Panc1 (cell line): ENCODE data around the gene CEP170. TPM values are rescaled to one million over a fixed set of nuclear protein-coding genes. Genes with fewer than 3 reads are reported as not detected.

Source experiments
- ATAC-seq: fragments of 200-7000 bp; cut with Tn5 transposase; 2 replicates; pipeline ENCODE4 v1.9.1; 2020; ENCODE audit warnings: mild to moderate bottlenecking, moderate library complexity
- BruUV-seq: library from RNA; stranded (reverse); fragments of 400-500 nt; replicated peaks from 2 replicates; lab custom pipeline; 2021; lab: Mats Ljungman, UMichigan
- CTCF ChIA-PET: fragments of 300-600 bp; sonication (Branson Sonifier 250); formaldehyde crosslinking; loops from one replicate; lab custom pipeline; 2022; ENCODE audit warnings: antibody characterized with exemption; lab: Charles Lee
- POLR2A ChIA-PET: fragments of 300-600 bp; sonication (Branson Sonifier 250); formaldehyde crosslinking; loops from one replicate; lab custom pipeline; 2022; ENCODE audit warnings: antibody characterized with exemption; lab: Charles Lee
- DNase-seq: peaks from one replicate; pipeline ENCODE4 v3.0.0-alpha.2; 2010; ENCODE audit warnings: low read depth, low spot score
- H3K27ac ChIP-seq: 2 replicates; pipeline ENCODE4 v1.5.1; 2011; ENCODE audit warnings: mild to moderate bottlenecking, low read length, inconsistent platforms
- H3K27me3 ChIP-seq: fragments of 200-500 bp; sonication (Bioruptor generic); 2 replicates; pipeline ENCODE4 v1.6.0; 2014; ENCODE audit warnings: low read length, inconsistent platforms; ENCODE audit not compliant: control insufficient read depth, insufficient read depth
- H3K36me3 ChIP-seq: fragments of 200-500 bp; sonication (Bioruptor generic); 2 replicates; pipeline ENCODE4 v1.5.1; 2014; ENCODE audit warnings: inconsistent platforms, mild to moderate bottlenecking, low read length, moderate library complexity; ENCODE audit not compliant: control insufficient read depth, insufficient read depth
- H3K4me1 ChIP-seq: 2 replicates; pipeline ENCODE4 v1.5.1; 2011; ENCODE audit warnings: inconsistent platforms, mild to moderate bottlenecking, low read length, moderate library complexity; ENCODE audit not compliant: control insufficient read depth, insufficient read depth
- H3K4me3 ChIP-seq, 2 experiments: 2 replicates each; pipeline ENCODE4 v1.5.1; 2011 to 2012; ENCODE audit warnings: low read depth in 2 of 2, low read length in 2 of 2, mild to moderate bottlenecking in 2 of 2, inconsistent platforms in 1 of 2, moderate library complexity in 1 of 2
- H3K9me3 ChIP-seq: fragments of 200-500 bp; sonication (Bioruptor generic); 2 replicates; pipeline ENCODE4 v1.5.1; 2014; ENCODE audit warnings: low read depth, mild to moderate bottlenecking, inconsistent platforms, low read length, moderate library complexity; ENCODE audit not compliant: control insufficient read depth, insufficient read depth
- CTCF ChIP-seq: fragments of 450-650 bp; IDR thresholded peaks from 2 replicates; pipeline ENCODE4 v1.5.1; 2017; ENCODE audit warnings: mild to moderate bottlenecking
- POLR2AphosphoS5 ChIP-seq: IDR thresholded peaks from 2 replicates; pipeline ENCODE4 v1.6.1; 2012; ENCODE audit warnings: mild to moderate bottlenecking, low read depth, low read length, moderate library complexity
- REST ChIP-seq, 2 experiments: IDR thresholded peaks; 2 replicates each; pipeline ENCODE4 v1.6.1; 2011 to 2012; ENCODE audit warnings: low read depth in 2 of 2, control low read depth in 1 of 2, low read length in 1 of 2, mild to moderate bottlenecking in 1 of 2, moderate library complexity in 1 of 2; ENCODE audit not compliant: insufficient read depth in 1 of 2
- SIN3A ChIP-seq: IDR thresholded peaks from 2 replicates; pipeline ENCODE4 v1.6.1; 2012; ENCODE audit warnings: low read depth, mild to moderate bottlenecking, low read length, moderate library complexity, borderline replicate concordance; ENCODE audit not compliant: insufficient read depth
- TCF7L2 ChIP-seq: IDR thresholded peaks from 2 replicates; pipeline ENCODE4 v1.6.1; 2011; ENCODE audit warnings: mild to moderate bottlenecking, low read depth, low read length, inconsistent platforms
- in situ Hi-C: cut with HindIII; loops from 2 replicates; pipeline ENCODE4 v1.10.0; 2016; ENCODE audit warnings: low sequenced_read_pairs, low pct_unique_long_range_greater_than_20kb
- intact Hi-C: fragments of 100-400 bp; cut with micrococcal nuclease; formaldehyde crosslinking; loops from one replicate; pipeline ENCODE4 v1.10.0; 2022; ENCODE audit not compliant: unreplicated experiment
- total RNA-seq: library from RNA; stranded (reverse); gene quantifications from one replicate; pipeline ENCODE4 v1.2.1, GENCODE V29; 2021; ENCODE audit not compliant: unreplicated experiment

Gene CEP170
- total RNA-seq, 1 experiment from 2014 or later = 89.3 TPM

- no peaks in the 10 kb centered on the region; the same call in 1 of the 2 replicates for H3K36me3 ChIP-seq
- no peaks in the 10 kb centered on the region for H3K9me3 ChIP-seq
- peaks cover 23% of the 10 kb centered on the region for H3K4me1 ChIP-seq
- ChIA-PET CTCF (no interaction called here), POLR2A (no interaction called here)
- intact Hi-C loops (no loop called here), in situ Hi-C loops (no loop called here)
- DNase-seq = no peak
- no peak for TF ChIP-seq CTCF
- no peak for TF ChIP-seq POLR2AphosphoS5
- no peak for TF ChIP-seq REST (IDR thresholded peaks at IDR 0.05; ENCODE audit: insufficient read depth in 1 of 2, low read depth in 2 of 2, low read length in 1 of 2)
- no peak for TF ChIP-seq SIN3A
- no peak for TF ChIP-seq TCF7L2
- H3K27me3 ChIP-seq = no peaks in the 10 kb centered on the region
- no peak overlapping the region for H3K4me3 ChIP-seq
- BruUV-seq = no TSS peak
- ATAC-seq = no peak
- H3K27ac ChIP-seq = no peak overlapping the region
Measured at GRCh38 chr1:243247901-243248300, 7.2 kb downstream of the CEP170 start.

GRCh38 chr1:243246916-243247315 lies 8.2 kb downstream of the CEP170 start:
- H3K4me1 ChIP-seq = peaks cover 20% of the 10 kb centered on the region
- CTCF ChIA-PET = no interaction called here
- H3K9me3 ChIP-seq = no peaks in the 10 kb centered on the region
- in situ Hi-C loops = no loop called here
- H3K36me3 ChIP-seq = no peaks in the 10 kb centered on the region
- BruUV-seq = no TSS peak
- ATAC-seq (no peak), DNase-seq (no peak)
- no peak for TF ChIP-seq CTCF
- POLR2A ChIA-PET = no interaction called here
- H3K27me3 ChIP-seq = no peaks in the 10 kb centered on the region
- intact Hi-C loops = no loop called here
- no peak overlapping the region for H3K27ac ChIP-seq
- no peak overlapping the region for H3K4me3 ChIP-seq

- intact Hi-C loops = no loop called here
- Histone ChIP-seq H3K4me1 (peaks cover 11% of the 10 kb centered on the region; the same call in 1 of the 2 replicates), H3K36me3 (no peaks in the 10 kb centered on the region), H3K4me3 (no peak overlapping the region), H3K27ac (no peak overlapping the region), H3K9me3 (no peaks in the 10 kb centered on the region), H3K27me3 (no peaks in the 10 kb centered on the region)
- ATAC-seq (no peak), DNase-seq (no peak)
- POLR2A ChIA-PET = no interaction called here
- no TSS peak for BruUV-seq
- in situ Hi-C loops = no loop called here
- no peak for TF ChIP-seq POLR2AphosphoS5
- TF ChIP-seq SIN3A = no peak
- no peak for TF ChIP-seq REST (IDR thresholded peaks at IDR 0.05; ENCODE audit: insufficient read depth in 1 of 2, low read depth in 2 of 2, low read length in 1 of 2)
- TF ChIP-seq TCF7L2 = no peak
- no peak for TF ChIP-seq CTCF
- CTCF ChIA-PET = no interaction called here
Measured at GRCh38 chr1:243244432-243244841, 10.6 kb downstream of the CEP170 start.
